Measurements from ENCODE around the gene NEUROD2. TPM values are rescaled to one million over a fixed set of nuclear protein-coding genes. Genes with fewer than 3 reads are reported as not detected.
"Not testable (repeated sequence)": the region's sequence is repeated elsewhere in the genome, so short reads cannot be mapped to it uniquely, and the experiment has no call there.

Gene NEUROD2
- total RNA-seq, 1 donor from 2014 or later = not detected

GRCh38 chr17:39602533-39603303, 5.0 kb downstream of the NEUROD2 start:
- no peak for DNase-seq (ENCODE audit: low spot score)

GRCh38 chr17:39601758-39602532, 5.8 kb downstream of the NEUROD2 start:
- no peak for DNase-seq (ENCODE audit: low spot score)

GRCh38 chr17:39600997-39601597, 6.6 kb downstream of the NEUROD2 start:
- no peak for DNase-seq (ENCODE audit: low spot score)

- DNase-seq (ENCODE audit: low spot score) = no peak
Measured at GRCh38 chr17:39600288-39600996, 7.3 kb downstream of the NEUROD2 start.

GRCh38 chr17:39599665-39600231, 8.0 kb downstream of the NEUROD2 start:
- no peak for DNase-seq (ENCODE audit: low spot score)

- no peak for DNase-seq (ENCODE audit: low spot score)
Measured at GRCh38 chr17:39599004-39599664, 8.6 kb downstream of the NEUROD2 start.

- no peak for DNase-seq (ENCODE audit: low spot score)
Measured at GRCh38 chr17:39598630-39599003, 9.1 kb downstream of the NEUROD2 start.

GRCh38 chr17:39598047-39598481, 9.7 kb downstream of the NEUROD2 start:
- no peak for DNase-seq (ENCODE audit: low spot score)

- no peak for DNase-seq (ENCODE audit: low spot score)
Measured at GRCh38 chr17:39597372-39598046, 10.2 kb downstream of the NEUROD2 start.

GRCh38 chr17:39596543-39597267, 11.0 kb downstream of the NEUROD2 start:
- no peak for DNase-seq (ENCODE audit: low spot score)

GRCh38 chr17:39595928-39596510, 11.7 kb downstream of the NEUROD2 start:
- no peak for DNase-seq (ENCODE audit: low spot score)

- no peak for DNase-seq (ENCODE audit: low spot score)
Measured at GRCh38 chr17:39595294-39595693, 12.4 kb downstream of the NEUROD2 start.

GRCh38 chr17:39593371-39593770, 14.3 kb downstream of the NEUROD2 start:
- DNase-seq (ENCODE audit: low spot score) = no peak

- DNase-seq (ENCODE audit: low spot score) = peak; percentile 69
Measured at GRCh38 chr17:39591958-39592954, 15.5 kb downstream of the NEUROD2 start.

GRCh38 chr17:39590180-39590579, 17.5 kb downstream of the NEUROD2 start:
- DNase-seq (ENCODE audit: low spot score) = not testable (repeated sequence)

GRCh38 chr17:39582658-39583057, 25.1 kb downstream of the NEUROD2 start:
- no peak for DNase-seq (ENCODE audit: low spot score)

- DNase-seq (ENCODE audit: low spot score) = no peak
Measured at GRCh38 chr17:39581759-39582085, 26.0 kb downstream of the NEUROD2 start.

GRCh38 chr17:39581071-39581758, 26.5 kb downstream of the NEUROD2 start:
- DNase-seq (ENCODE audit: low spot score) = no peak
